Measurements from ENCODE around the gene PRSS50. TPM values are rescaled to one million over a fixed set of nuclear protein-coding genes. Genes with fewer than 3 reads are reported as not detected.

PRSS50 gene
- total RNA-seq, 1 experiment from 2014 or later, result not detected

DNA sequence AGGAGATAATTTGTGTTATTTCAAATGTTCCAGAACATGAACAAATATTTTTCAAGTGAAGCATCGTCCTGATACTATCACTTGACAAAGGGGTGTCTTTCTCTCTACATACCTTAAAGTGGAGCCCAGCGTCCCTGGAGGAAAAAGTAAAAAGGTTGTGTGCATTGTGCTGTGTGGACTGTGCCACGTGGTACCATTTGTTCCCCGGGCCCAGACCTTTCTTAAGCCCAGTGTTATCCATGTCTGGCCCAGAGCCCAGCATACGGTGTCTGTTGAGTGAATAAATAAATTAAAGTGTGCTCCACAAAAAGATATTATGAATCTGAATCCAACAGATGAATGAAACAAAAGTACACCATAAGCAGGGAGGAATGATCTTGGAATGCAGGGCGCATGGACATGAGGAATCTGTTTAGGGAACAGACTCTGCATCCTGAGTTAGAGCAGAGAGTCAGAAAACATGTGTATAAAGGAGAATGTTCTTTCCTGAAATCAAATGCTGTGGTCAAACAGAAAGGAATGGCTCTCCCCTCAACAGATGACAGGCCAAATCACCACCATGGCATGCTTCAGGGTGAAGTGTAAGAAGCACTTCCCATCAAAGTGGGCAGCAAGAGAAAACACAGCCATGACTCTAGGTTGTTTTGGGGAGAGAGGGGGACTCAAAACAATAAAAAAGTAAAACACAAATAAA lies 8.1 kb upstream of the PRSS50 start:
- DNase-seq (ENCODE audit: low read depth), result no peak

DNA sequence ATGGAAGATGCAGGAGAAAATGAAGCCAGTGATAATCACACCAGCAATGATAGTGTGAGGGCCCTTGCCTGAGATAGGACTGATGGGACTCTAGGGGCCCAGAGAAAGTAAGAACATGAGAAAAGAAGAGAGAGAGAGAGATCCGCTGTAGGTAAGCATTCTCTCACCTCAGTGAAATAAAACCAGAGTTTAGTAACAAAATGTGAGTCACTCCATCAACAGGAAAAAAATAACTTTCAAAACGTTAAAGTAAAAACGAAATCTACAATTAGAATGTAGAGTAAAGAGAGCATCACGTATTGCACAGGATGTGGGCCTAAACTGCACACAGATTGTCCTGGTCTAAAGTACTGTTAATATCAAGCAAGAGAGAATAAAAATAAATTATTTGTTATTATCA lies 6.8 kb upstream of the PRSS50 start:
- DNase-seq (ENCODE audit: low read depth), result no peak

DNA sequence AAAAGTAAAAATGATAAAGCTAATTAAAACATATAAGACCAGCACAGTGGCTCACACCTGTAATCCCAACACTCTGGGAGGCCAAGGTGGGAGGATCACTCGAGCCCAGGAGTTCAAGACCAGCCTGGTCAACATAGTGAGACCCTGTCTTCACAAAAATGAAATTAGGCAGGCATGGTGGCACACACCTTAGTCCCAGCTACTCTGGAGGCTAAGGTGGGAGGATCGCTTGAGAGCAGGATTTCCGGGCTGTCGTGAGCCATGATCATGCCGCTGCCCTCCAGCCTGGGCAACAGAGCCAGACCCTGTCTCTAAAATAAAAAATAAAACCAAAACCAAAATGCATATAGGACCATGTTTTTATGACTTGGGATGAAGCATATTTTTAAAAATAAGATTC lies 4.8 kb upstream of the PRSS50 start:
- no peak for DNase-seq (ENCODE audit: low read depth)

DNA sequence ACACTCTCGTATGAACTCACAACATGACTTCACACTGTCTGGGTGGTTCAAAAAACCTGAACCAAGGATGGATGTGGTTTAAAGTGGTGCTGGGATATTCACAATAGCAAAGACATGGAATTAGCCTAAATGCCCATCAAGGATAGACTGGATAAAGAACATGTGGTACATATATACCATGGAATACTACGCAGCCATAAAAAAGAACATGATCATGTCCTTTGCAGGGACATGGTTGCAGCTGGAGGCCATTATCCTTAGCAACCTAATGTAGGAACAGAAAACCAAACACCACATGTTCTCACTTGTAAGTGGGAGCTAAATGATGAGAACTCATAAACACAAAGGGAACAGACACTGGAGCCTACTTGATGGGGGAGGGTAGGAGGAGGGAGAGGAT lies 3.3 kb upstream of the PRSS50 start:
- no peak for DNase-seq (ENCODE audit: low read depth)

DNA sequence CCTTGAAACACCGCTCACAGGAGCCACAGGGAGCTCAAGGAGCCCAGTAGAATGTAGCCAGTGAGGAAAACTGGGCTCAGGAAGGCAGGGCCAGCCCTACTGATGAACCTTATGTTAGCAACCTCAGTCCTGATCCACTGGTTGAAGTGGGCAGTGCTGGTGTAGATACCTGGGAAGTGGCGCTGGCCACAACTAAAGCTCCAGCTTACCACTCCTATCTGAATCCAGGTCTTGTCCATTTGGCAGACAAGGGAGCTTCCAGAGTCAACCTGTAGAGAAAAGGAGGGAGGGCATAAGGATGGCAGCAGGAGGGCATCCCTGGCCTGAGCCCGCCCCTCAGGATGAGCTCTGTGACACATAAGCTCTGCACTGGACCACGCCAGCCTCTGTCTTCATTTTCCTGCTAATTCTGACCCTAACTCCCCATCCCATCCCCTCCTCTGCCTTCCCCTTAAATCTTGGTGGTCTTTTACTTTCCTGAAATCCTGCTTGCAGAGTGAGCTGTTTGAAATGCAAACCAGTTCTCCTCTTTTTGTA lies 2.1 kb upstream of the PRSS50 start:
- DNase-seq (ENCODE audit: low read depth), result no peak

DNA sequence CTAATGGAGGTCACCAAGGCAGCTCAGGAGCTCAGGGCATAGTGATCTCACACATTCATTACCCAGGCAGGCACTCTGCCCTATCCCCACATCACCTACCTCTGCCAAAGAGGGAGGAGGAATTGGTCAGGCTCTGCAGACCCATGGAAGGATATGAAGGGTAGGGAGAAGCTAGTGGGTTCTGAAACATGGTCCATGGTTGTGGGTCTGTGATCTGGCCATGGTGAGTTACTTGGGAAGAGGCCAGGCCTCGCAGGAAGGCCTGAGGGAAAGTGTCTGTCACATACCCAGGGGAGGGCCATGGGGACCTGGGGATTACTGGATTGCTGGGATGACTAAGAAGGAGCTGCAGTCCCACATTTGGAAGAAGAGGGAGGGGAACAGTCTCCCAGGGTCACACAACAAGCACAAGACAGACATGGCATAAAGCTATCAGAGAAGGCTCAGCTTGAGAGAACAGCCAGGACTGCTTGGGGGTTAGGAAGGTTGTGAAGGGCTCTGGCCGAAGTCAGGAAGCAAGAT lies 1.4 kb upstream of the PRSS50 start:
- no peak for DNase-seq (ENCODE audit: low read depth)

DNA sequence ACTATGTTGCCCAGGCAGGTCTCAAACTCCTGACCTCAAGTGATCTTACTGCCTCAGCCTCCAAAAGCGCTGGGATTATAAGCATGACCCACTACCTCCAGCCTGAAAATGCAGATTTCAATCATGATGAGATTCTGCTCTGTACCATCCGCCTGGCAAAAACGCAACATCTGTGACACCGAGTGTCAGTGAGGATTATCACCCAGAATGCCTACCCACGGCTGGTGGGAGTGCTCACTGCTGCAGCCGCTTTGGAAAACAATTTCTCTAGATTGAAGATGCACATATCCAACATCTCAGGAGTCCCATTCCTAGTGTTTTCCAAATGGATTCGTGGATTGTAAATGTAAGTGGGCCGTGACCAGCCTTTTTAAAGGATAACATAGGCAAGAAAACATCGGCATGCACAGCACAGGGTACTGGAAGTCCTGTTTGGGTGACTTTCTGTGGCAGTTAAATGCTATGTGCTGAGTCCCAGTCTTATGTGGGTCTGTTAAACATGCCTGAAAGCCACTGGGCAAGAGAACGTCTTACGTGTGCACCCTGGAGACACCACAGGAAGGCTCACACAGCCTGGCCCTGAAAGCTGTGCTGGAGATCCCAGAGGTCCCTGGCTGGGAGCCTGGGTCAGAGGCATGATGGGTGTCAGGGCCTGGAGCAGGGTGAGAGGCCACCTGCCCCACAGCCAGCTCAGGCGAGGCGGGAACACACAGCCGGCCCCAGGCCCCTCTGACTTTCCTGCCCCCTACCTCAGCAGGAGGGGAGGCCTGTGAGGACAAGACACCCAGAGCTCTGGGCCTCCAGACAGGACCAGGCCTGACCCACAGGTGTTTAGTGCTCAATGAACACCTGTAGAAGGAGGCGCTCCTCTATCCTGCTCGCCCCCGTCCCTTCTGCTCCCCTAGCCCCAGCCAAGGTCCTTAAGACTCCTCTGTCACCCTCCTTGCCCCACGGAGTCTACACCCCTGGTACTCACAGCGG lies 918 bp downstream of the PRSS50 start:
- DNase-seq (ENCODE audit: low read depth), result no peak

DNA sequence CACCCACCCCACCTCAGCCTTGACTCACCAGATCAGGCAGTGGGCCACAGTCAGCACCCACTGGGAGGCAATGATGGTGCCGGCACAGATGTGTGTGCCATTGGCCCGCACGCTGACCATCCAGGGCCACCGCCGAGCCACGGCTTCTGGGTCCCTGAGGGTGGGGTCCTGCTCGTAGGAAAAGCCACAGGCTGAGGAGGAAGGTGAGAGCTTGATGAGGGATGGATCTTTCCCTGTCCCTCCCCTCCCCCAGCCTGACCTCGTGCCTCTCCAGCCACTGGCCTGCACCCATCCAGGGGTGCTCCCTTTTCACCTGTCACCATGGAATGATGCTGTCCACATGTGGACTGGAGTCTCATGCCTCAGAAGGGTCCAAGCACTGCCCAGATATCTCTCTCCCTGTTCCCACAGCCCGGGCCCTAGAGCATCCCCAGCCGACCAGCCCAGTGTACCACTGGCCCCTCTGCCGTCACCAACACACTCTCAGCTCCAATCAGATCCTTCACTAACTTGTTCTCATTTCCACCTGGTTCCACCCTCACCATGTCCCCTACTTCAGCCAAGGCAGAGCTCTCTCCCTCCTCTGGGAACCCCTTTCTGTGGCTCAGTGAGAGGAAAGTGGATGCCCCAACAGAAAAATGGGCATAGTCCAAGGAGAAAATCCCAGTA lies 2.0 kb downstream of the PRSS50 start:
- DNase-seq (ENCODE audit: low read depth), result no peak

DNA sequence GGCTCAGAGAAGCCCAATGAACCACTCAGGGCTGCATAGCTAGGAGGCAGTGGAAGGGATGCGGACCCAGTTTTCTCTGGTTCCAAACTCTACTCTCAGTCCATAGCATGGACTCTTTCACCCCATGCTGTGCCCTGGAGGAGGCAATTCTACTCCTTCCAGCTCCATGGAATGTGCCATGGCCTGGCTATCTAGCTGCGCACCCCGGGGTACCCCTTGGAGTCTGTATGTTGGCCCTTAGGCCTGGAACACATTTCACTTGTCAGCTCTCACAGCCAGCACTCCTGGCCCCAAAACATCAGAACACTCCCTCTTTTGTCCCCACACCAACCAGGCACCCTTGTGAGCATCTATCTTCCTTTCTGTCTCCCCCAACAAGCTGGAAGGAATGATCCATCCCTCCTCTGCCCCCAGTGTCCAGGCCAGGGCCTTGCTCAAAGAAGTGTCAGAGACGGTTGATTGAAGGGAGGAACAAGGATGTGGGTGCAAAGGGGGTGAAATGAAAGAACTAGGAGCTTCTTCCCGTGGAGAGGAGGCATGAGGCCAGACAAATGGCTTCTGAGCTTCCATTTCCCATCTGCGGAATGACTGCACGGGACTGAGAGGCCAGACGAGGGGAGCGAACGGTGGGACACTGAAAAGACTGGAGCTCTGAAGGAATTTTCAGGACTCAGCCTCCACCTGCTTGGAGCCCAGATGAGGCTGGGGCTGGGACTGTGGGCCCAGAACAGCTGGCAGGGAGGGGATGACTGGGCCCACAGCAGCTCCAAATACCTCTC lies 2.8 kb downstream of the PRSS50 start:
- DNase-seq (ENCODE audit: low read depth), result no peak

DNA sequence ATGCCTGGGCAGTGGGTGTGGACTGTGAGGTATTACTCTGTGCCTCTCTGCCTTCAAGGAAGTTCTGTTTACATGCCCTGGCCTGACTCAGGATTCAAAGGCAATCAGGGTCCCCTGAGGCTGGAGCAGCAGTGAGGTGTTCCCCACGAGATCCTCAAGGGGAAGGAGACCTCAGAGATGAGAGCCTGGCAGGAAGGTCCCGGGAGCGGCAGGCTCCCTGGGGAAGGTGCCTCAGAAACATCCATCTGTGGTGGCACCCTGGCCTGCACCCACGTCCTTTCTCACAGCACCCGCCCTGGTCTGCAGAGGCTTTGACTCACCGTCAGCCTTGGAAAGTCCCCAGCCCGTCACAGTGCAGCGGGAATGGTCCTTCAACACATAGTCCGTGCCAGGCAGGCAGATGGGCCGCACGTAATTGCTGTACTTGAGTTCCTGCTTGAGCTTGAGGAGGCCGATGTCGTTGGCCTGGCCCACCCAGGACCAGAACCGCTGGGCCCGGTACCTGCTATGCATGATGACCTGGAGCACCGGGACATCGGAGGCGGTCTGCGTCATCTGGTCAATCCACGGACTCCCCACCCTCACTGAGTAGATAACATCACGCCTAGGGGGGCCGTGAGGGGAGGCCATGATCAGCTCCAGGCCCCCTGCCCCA lies 3.6 kb downstream of the PRSS50 start:
- no peak for DNase-seq (ENCODE audit: low read depth)

DNA sequence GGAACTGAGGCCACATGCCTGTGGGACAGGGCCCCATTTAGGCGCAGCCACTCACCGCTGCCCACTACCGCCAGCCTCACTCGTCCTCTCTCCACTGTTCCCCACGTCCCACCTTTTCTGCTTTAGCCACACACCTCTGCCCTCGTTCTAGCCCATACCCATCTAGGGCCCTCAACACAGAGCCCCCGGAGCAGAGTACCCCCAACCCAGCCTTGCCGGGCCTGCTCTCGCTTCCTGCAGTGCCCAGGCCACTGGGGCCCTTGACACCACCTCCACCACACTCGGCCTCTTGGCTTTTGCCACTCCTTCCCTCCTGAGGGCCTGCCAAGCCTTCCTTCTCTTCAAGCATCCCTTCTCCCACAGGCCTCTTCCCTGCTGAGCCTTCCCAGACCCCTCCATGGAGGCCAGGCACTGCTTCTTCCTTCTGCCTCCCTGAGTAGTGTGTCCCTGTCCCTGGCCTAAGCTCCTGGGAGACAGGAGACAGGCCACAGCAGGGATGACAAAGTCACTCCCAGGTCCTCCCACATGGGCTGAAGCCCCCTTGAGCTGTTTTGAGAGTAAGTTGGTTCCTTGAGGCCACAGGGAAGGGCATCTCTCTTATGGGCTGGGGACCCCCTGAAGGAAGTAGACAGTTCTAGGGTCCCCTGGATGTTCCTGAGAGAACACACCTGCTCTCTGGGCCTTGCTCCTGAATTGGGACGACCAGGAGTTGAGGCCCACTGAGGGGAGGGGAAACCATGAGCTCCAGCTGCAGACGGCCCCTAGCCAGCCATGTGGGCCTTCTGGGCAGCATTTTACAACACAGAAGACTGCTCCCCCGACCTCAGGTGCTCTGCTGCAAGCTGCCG lies 4.4 kb downstream of the PRSS50 start:
- no peak for DNase-seq (ENCODE audit: low read depth)

DNA sequence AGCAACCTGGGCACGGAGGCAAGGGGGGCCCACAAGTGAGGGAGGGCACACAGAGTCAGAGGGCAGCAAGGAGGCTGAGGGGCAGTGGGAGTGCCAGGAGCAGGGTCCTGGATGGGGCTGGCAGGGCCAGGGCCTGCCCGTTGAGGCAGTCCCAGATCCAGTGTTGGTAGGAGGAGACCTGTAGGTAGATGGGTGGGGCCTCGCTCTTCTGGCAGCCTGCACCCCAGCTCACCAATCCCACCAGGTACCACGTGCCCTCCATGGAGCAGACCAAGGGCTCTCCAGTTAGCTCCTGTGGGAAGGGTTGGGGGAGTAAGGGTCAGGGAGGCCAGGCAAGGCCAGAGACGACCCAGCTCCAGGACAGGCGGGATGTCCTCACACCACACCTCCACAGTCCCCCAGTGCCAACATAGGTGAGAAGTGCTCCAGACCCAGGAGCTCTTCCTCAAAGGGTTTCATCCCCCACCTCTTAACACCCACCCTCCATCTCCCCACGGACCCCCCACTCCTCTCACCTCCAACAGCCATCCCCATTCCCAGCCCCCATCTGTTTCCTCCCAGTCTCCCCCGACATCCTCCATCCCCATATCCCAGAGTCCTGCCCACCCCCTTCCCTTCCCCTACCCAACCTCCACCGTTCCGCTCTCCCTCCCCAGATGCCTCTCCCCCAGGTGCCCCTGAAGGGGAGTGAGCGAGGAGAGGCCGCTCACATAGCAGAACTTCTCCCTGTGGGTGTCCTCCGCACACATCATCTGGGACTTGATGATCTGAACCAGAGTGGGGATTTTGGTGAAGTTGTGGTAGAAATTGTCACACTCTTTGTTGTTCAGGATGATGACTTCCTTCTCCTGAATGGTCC lies 5.2 kb downstream of the PRSS50 start:
- DNase-seq (ENCODE audit: low read depth), result no peak

DNA sequence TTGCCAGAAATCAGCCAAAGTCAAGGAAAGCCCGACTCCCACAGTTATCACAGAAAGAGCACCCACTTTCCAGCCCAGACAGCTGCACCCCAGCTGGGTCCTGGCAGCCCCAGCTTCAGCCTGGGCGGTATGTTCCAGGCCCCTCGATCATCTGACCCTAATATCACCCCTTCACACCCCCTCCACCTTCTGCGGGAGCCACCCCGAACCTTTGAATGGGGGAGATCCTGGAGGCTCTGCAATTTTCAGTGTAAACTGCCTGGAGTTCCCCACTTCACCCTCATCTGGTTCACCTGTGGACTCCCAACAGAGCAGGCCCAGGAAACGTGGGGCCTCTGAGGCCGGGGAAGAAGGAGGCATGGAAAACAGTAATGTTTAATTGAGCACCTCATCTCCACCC lies 5.9 kb downstream of the PRSS50 start:
- DNase-seq (ENCODE audit: low read depth), result no peak

DNA sequence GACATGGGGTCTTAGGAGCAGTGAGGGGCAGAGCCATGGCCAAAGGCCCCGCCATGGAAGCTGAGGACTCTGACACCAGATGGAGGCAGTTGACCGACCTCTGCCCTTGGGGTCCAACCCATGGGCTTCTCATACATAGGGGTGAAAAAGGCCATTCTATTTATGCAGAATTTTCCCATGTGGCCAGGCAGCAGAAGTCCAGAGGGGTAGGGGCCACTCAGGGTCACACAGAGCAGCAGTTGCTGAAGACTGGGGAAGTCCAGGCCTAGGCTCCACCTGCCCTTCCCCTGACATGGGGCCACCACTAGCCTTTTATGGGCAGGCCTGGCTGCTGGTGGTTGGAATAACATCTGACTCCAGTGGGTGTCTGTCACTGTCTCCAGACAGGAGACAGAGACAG lies 6.4 kb downstream of the PRSS50 start:
- no peak for DNase-seq (ENCODE audit: low read depth)

DNA sequence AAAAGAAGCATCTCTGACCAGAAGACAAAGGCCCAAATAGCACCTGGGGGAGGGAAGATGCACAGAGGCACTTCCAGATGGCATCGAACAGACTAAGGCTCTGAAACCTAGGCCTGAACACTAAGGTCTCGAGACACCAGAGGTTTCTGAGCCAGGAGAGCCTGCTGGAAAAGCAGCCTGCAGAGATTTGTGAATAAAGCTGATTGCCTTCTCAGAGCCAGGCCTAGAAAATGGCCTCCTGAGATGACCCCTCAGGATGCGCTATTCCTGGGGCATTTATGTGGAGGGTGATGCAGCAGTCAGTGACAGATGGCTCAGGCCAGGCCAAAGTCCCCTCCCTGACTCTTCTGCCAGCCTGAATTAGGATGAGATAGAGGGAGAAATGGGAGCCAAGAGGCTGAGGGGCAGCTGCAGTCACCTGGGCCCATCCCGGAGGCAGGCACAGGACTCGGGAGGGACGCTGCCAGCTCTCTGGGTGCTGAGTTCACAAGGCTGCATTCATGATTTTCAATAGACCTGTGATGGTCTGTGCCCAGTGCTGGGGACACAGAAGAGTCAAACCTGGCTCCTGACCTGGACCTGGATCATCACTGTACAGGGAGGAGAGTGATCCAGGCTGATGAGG lies 6.9 kb downstream of the PRSS50 start:
- DNase-seq (ENCODE audit: low read depth), result no peak

DNA sequence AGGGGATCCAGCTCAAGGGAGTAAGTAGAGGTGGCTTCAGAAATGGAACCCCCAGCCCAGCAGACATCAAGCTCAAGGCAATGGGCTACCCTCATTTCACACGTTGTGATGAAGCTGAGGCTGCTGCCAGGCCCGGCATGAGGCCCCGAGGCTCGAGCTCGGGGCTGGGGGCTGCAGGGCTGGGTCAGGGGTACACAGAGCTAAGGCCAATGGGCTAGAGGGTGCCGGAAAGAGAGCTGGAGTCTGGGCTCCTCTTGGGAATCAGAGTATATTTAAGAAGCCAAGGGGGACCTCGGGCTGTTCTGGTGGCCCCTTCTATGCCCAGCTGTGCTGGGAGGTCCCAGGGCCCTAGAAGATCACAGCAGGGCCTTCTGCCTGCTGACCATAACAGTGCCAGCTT lies 7.4 kb downstream of the PRSS50 start:
- no peak for DNase-seq (ENCODE audit: low read depth)

DNA sequence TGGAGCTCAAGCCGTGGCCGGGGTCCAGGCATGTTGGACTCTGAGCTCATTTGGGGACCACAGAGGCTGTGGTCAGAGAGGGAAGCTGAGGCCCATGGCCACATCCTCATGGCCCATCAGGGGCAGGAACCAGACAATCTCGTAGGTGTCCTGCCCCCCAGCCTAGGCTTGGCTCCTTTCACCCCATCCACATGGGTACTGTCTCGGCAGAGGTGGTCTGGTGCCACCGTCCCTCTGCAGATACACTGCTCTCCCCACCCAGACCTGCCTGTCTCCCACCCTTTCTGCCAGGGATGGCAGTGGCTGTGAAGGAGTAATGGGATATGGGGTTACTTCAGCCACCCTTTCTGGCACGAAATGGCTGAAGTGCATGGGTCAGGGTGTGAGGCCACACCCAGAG lies 7.9 kb downstream of the PRSS50 start:
- DNase-seq (ENCODE audit: low read depth), result no peak

DNA sequence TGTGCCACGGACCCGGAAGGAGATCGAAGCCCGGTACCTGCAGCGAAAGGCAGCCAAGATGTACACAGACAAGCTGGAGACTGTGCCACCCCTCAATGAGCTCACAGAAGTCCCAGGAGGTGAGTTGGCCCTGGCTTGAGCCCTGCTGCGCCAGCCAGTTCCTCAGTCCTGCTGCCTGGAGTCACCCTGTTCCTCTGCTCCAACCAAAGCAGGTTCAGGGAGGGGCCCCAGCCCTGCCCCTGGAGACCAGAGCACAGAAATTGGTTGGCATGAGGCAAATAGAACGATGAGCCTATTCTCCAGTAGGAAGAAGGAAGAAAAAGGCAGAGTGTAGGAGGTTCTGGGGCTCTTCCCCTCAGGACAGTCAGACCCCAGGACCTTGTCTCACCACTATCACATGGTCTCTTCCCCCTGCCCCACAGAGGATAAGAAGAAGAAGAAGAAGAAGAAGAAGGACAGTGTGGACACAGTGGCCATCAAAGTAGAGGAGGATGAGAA lies 8.5 kb downstream of the PRSS50 start:
- DNase-seq (ENCODE audit: low read depth), result no peak

Data from HT1080 (cell line).